NB4 (cell line): ENCODE data around the gene MYMK.

ENCODE experiments used
- POLR2A ChIP-seq: IDR thresholded peaks from 2 replicates; pipeline ENCODE4 v1.6.1; 2011; ENCODE audit warnings: mild to moderate bottlenecking; ENCODE audit not compliant: insufficient read length; ENCODE audit errors: extremely low read depth
- TF ChIP-seq, protein P1 (sequence below): IDR thresholded peaks from one replicate; pipeline ENCODE4 v1.5.1; 2012; ENCODE audit warnings: low read depth, low read length

DNA sequence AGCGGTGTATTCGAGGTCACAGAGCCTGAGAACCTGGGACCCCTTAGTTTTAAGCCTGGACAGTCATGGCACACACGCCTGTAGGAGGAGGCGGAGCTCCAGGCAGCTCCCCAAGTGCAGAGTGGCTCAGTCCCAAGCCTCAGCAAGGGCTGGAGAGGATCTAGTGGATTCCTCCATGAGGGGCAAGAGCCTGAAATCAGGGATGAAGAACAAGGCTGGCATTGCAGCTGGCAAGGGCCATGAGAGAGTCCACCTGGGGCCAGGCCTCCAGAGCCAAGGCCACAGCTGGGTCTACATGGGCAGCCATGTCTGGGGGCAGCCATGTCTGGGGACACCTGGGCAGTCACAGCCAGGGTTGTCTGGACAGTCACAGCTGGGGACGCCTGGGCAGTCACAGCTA is 31.6 kb upstream of the MYMK start:
- no peak for TF ChIP-seq POLR2A
- TF ChIP-seq, protein P1, sequence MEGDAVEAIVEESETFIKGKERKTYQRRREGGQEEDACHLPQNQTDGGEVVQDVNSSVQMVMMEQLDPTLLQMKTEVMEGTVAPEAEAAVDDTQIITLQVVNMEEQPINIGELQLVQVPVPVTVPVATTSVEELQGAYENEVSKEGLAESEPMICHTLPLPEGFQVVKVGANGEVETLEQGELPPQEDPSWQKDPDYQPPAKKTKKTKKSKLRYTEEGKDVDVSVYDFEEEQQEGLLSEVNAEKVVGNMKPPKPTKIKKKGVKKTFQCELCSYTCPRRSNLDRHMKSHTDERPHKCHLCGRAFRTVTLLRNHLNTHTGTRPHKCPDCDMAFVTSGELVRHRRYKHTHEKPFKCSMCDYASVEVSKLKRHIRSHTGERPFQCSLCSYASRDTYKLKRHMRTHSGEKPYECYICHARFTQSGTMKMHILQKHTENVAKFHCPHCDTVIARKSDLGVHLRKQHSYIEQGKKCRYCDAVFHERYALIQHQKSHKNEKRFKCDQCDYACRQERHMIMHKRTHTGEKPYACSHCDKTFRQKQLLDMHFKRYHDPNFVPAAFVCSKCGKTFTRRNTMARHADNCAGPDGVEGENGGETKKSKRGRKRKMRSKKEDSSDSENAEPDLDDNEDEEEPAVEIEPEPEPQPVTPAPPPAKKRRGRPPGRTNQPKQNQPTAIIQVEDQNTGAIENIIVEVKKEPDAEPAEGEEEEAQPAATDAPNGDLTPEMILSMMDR = no peak
